Measurements from ENCODE around the gene MAP3K5.

Gene MAP3K5

GRCh38 chr6:136544326-136544725, 248.0 kb downstream of the MAP3K5 start:
- in situ Hi-C loops (cut with MboI; ENCODE audit: low sequenced_read_pairs, unreplicated experiment) = no loop called here
- no peak for TF ChIP-seq CTCF (IDR thresholded peaks at IDR 0.05; ENCODE audit: borderline replicate concordance, control extremely low read depth, extremely low read depth, insufficient read depth, missing control alignments)
- no peak for DNase-seq (ENCODE audit: low spot score)

GRCh38 chr6:136541395-136541794, 250.9 kb downstream of the MAP3K5 start:
- DNase-seq (ENCODE audit: low spot score) = no peak
- no peak for TF ChIP-seq CTCF (IDR thresholded peaks at IDR 0.05; ENCODE audit: borderline replicate concordance, control extremely low read depth, extremely low read depth, insufficient read depth, missing control alignments)
- in situ Hi-C loops (cut with MboI; ENCODE audit: low sequenced_read_pairs, unreplicated experiment) = no loop called here

- in situ Hi-C loops (cut with MboI; ENCODE audit: low sequenced_read_pairs, unreplicated experiment) = no loop called here
- TF ChIP-seq CTCF (IDR thresholded peaks at IDR 0.05; ENCODE audit: borderline replicate concordance, control extremely low read depth, extremely low read depth, insufficient read depth, missing control alignments) = no peak
- DNase-seq (ENCODE audit: low spot score) = no peak
These were observed 252.2 kb downstream of the MAP3K5 start for GRCh38 chr6:136539967-136540652.

- no peak for DNase-seq (ENCODE audit: low spot score)
- in situ Hi-C loops (cut with MboI; ENCODE audit: low sequenced_read_pairs, unreplicated experiment) = no loop called here
- no peak for TF ChIP-seq CTCF (IDR thresholded peaks at IDR 0.05; ENCODE audit: borderline replicate concordance, control extremely low read depth, extremely low read depth, insufficient read depth, missing control alignments)
These were observed 253.4 kb downstream of the MAP3K5 start for GRCh38 chr6:136538836-136539235.

GRCh38 chr6:136535880-136536650, 256.2 kb downstream of the MAP3K5 start:
- in situ Hi-C loops (cut with MboI; ENCODE audit: low sequenced_read_pairs, unreplicated experiment) = no loop called here
- DNase-seq (ENCODE audit: low spot score) = no peak
- no peak for TF ChIP-seq CTCF (IDR thresholded peaks at IDR 0.05; ENCODE audit: borderline replicate concordance, control extremely low read depth, extremely low read depth, insufficient read depth, missing control alignments)

- in situ Hi-C loops (cut with MboI; ENCODE audit: low sequenced_read_pairs, unreplicated experiment) = no loop called here
- no peak for TF ChIP-seq CTCF (IDR thresholded peaks at IDR 0.05; ENCODE audit: borderline replicate concordance, control extremely low read depth, extremely low read depth, insufficient read depth, missing control alignments)
- DNase-seq (ENCODE audit: low spot score) = no peak
These were observed 257.1 kb downstream of the MAP3K5 start for GRCh38 chr6:136535017-136535765.
